Loucy (cell line): ENCODE results near the gene JAZF1.

ENCODE experiments used
- CTCF ChIP-seq: fragments of 200-600 bp; sonication (generic); conservative IDR thresholded peaks from 2 replicates; pipeline ENCODE4 v1.5.1; 2014; ENCODE audit warnings: mild to moderate bottlenecking, antibody characterized with exemption, low read length
- EZH2phosphoT487 ChIP-seq: fragments of 200-600 bp; IDR thresholded peaks from 2 replicates; pipeline ENCODE4 v1.6.1; 2018; ENCODE audit warnings: antibody characterized with exemption, mild to moderate bottlenecking, moderate library complexity, borderline replicate concordance

GRCh38 chr7:27921081-27921836 lies 259.3 kb downstream of the JAZF1 start:
- no peak for TF ChIP-seq EZH2phosphoT487
- TF ChIP-seq CTCF, result peak; percentile 79
